Dermis microvascular lymphatic vessel endothelial cell (primary cell): ENCODE measurements around the gene ZIC5. TPM values are rescaled to one million over a fixed set of nuclear protein-coding genes. Genes with fewer than 3 reads are reported as not detected.

Experiments used
- DNase-seq, 2 donors: peaks; one replicate each; pipeline versions ENCODE4 v3.0.0 to v3.0.0-alpha.2; 2010; ENCODE audit warnings: low read depth in 2 of 2
- total RNA-seq: library from RNA; depleted of rRNA; stranded (reverse); fragments of >200 nt; gene quantifications from 2 replicates; pipeline ENCODE4 v1.2.1, GENCODE V29; 2014

ZIC5 gene
- total RNA-seq, 1 donor from 2014 or later = under 0.01 TPM

- DNase-seq = no peak
Measured at GRCh38 chr13:99976575-99976974, 5.0 kb upstream of the ZIC5 start.

- DNase-seq = no peak
Measured at GRCh38 chr13:99975626-99976025, 4.1 kb upstream of the ZIC5 start.

GRCh38 chr13:99974939-99975561, 3.5 kb upstream of the ZIC5 start:
- no peak for DNase-seq

- DNase-seq = no peak
Measured at GRCh38 chr13:99974296-99974938, 2.9 kb upstream of the ZIC5 start.

- no peak for DNase-seq
Measured at GRCh38 chr13:99973808-99974185, 2.2 kb upstream of the ZIC5 start.

- no peak for DNase-seq
Measured at GRCh38 chr13:99973163-99973807, 1.7 kb upstream of the ZIC5 start.

GRCh38 chr13:99972190-99972731, 694 bp upstream of the ZIC5 start:
- DNase-seq = no peak

- no peak for DNase-seq
Measured at GRCh38 chr13:99970651-99971575, 654 bp downstream of the ZIC5 start.

GRCh38 chr13:99969919-99970650, 1.5 kb downstream of the ZIC5 start:
- DNase-seq = no peak

- no peak for DNase-seq
Measured at GRCh38 chr13:99969453-99969918, 2.1 kb downstream of the ZIC5 start.

GRCh38 chr13:99968521-99969452, 2.8 kb downstream of the ZIC5 start:
- no peak for DNase-seq

GRCh38 chr13:99967869-99968520, 3.6 kb downstream of the ZIC5 start:
- no peak for DNase-seq

GRCh38 chr13:99967498-99967868, 4.1 kb downstream of the ZIC5 start:
- no peak for DNase-seq

- DNase-seq = no peak
Measured at GRCh38 chr13:99966064-99966805, 5.3 kb downstream of the ZIC5 start.

GRCh38 chr13:99965329-99966000, 6.1 kb downstream of the ZIC5 start:
- no peak for DNase-seq

GRCh38 chr13:99963816-99964339, 7.7 kb downstream of the ZIC5 start:
- DNase-seq = no peak

- no peak for DNase-seq
Measured at GRCh38 chr13:99962242-99962641, 9.3 kb downstream of the ZIC5 start.

GRCh38 chr13:99961636-99962035, 9.9 kb downstream of the ZIC5 start:
- DNase-seq = no peak
